ENCODE results near the gene KCTD1.

The KCTD1 gene

DNA sequence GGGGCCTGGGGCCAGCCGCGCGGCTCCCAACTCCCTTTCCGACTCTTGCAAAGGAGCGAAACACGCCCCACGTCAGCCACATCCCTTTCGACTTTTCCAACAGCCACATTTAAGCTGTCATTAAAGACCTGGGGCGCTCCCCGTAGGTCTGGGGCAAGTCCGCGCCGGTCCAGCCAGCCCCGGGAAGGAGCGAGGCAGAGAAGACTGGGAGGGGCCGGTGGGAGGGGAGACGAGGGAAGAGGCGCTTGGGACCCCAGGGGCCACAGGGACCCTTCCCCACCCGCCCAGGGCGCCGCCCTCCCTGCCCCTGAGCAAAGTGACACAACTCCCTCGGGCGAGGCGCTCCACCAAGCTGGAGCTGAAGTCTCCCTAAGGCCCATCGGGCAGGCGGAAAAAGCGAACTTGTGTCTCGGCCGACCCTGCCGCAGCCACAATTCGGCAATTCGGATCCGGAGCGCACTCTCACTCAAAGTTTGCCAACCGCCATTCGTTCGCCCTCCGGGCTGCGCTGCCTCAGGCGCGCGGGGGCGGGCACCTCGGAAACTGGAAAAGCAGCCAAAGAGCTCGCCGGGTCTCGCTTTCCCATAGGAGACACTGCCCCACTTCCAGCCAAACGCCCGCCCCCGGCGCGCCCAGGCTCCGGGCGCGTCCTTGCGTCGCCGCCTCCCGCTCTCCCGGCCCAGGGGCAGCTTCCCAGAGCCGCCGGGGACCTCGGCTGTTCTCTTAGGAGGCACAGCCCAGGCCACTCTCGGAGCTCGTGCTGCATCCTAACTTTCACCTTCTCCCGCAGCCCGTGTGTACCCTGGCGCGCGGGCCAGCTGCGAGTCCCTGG, 1.1 kb upstream of the KCTD1 start:
- DNase-seq (ENCODE audit: low read depth in 2 of 2) = no peak

DNA sequence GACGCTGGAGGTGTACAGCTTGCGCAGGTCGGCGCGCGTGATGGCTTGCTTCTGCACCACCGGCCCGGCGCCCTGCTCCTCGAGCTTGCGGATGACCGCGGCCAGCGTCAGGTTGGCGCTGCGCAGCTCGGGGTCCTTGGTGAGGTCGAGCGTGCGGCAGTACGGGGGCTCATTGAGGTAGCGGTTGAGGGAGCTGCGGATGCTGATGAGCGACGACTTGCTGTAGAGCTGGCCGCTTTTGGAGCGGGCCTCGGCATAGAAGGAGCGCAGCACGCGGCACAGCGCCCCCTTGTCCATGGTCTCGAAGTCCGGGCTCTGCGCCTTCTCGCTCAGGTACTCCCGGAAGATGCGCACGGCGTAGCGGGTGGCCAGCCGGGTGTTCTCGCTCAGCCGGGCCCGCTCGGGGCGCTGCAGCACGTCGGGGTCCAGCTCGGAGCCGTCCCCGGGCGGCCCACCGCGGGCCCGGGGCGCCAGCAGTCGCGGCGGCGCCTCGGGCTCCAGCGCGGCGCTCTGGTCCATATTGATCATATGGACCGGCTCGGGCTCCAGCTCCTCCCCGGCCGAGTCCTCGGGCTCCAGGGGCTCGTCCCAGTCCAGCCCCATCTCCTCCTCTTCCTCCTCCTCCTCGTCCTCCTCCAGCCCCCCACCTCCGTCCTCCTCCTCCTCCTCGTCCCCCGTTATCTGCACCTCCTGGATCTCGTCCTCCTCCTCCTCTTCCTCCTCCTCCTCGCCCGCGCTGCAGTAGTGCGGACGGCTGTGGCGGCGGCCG, 523 bp downstream of the KCTD1 start:
- DNase-seq (ENCODE audit: low read depth in 2 of 2) = peak; percentile 3 to 52

- DNase-seq (ENCODE audit: low read depth in 2 of 2) = no peak
Measured at GRCh38 chr18:26546875-26547645, 1.3 kb downstream of the KCTD1 start.

DNA sequence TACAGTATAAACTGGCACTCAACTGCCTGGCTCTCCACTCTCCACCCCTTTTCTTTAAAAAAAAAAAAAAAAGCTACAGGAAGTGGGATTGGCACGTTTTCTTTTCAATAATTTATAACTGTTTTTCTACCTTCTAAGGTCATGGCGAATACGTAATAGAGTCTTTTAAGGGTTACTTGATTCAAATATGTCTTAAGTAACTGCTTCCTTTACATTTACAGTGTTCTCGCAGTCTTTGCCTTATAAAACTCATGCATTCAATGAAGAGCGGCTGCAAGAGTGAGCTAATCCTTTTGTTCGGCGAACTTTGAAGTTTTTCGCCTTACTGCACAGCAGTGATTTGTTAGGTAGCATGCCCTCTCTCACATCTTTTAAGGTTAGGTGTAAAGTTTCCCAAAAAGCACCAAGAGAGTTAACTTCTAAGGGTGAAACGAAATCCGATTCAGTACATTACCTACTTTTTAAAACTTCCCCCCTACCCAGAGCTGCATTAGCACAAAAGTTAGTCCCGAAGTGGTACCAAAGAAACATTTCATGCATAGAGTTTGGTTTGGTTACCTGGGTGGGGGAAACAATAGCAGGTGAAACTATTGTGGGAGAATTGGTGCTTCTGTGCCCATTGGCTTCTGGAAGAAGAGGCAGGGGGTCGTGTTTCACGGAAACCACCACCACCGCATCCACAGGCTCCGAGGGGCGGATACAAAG, 2.0 kb downstream of the KCTD1 start:
- no peak for DNase-seq (ENCODE audit: low read depth in 2 of 2)

GRCh38 chr18:26545335-26546123, 2.8 kb downstream of the KCTD1 start:
- DNase-seq (ENCODE audit: low read depth in 2 of 2) = no peak

DNA sequence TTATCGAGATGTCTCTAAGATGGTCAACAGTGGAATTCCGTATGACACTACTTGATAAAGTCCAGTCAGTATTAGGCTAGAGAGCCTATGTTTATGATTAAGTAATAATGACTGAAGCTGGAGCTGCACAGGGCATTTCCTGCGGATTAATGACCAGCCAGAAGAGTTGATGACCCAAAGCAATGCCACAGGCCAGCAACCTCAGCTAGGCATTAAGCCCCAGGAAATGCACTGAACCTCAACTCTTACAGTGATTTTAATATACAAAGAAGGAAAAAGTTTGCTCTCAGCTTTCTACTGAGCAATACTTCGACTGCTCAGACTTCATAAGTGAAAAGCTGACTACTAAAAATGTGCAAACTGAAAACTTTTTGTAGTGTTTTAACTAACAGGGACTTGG, 3.9 kb downstream of the KCTD1 start:
- DNase-seq (ENCODE audit: low read depth in 2 of 2) = no peak

DNA sequence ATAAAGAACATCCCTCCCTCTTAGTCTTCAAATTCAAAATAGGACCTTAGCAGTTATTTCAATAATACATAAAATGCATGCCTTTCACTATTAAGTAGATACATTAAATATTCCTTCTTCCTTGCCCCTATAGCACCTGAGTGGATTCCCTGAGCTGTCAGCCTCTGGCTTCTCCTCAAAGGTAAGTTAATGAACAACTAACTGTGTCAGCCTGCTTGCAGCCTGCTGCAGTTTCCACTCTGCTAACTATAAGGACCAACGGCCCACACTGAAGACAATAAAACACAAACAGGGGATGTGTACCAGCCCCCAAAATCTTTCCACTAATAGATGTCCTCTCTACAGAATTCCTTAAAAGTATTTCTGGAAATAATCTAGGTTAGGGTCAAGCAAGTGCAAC, 5.0 kb downstream of the KCTD1 start:
- DNase-seq (ENCODE audit: low read depth in 2 of 2) = no peak

- no peak for DNase-seq (ENCODE audit: low read depth in 2 of 2)
Measured at GRCh38 chr18:26540043-26540628, 8.2 kb downstream of the KCTD1 start.

- no peak for DNase-seq (ENCODE audit: low read depth in 2 of 2)
Measured at GRCh38 chr18:26538524-26538923, 9.8 kb downstream of the KCTD1 start.

GRCh38 chr18:26536664-26537063, 11.7 kb downstream of the KCTD1 start:
- no peak for DNase-seq (ENCODE audit: low read depth in 2 of 2)

GRCh38 chr18:26536032-26536431, 12.3 kb downstream of the KCTD1 start:
- DNase-seq (ENCODE audit: low read depth in 2 of 2) = no peak

- DNase-seq (ENCODE audit: low read depth in 2 of 2) = no peak
Measured at GRCh38 chr18:26535630-26536029, 12.7 kb downstream of the KCTD1 start.

GRCh38 chr18:26532367-26533340, 15.7 kb downstream of the KCTD1 start:
- DNase-seq (ENCODE audit: low read depth in 2 of 2) = no peak

GRCh38 chr18:26531605-26532298, 16.6 kb downstream of the KCTD1 start:
- no peak for DNase-seq (ENCODE audit: low read depth in 2 of 2)

- no peak for DNase-seq (ENCODE audit: low read depth in 2 of 2)
Measured at GRCh38 chr18:26526966-26527234, 21.5 kb downstream of the KCTD1 start.

DNA sequence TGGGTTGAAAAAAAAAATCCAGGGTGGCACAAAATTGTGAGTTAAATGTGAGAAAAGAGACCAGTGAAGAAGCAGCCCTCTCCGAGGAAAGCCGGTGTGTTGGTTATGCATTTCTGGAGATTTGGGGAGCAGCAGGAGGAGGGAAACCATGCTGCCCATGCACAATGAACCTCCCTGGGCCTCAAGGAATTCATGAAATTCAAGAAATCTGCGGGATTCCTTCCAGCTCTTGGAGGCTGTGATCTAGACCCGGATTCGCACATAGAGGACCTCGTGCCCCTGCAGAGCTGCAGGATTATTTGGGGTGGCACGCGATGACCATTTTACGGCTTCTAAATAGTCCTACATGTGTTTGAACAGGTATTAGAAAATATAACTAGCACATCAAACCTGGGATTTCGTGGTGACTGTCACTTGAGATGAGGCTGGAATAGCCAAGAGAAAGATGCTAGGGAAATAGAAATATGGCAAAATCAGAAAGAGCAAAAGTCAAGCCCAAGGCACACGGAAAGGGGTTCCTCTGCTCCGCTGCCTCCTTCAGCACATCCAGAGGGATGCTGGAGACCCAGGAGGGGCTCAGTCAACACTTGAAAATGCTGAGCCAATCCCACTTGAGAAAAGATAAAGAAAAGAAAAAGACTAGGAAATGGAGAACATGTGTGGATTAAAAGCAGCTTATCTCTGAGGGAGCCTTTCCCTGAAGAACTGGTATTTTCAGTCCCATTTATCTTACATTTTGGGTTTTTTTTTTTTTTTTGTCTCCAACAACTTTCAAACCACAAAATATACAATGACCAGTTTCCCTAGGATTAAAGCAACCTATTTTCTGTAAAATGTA, 22.0 kb downstream of the KCTD1 start:
- DNase-seq (ENCODE audit: low read depth in 2 of 2) = no peak

GRCh38 chr18:26524504-26525351, 23.6 kb downstream of the KCTD1 start:
- DNase-seq (ENCODE audit: low read depth in 2 of 2) = no peak
